GM19351 (cell line): ENCODE data around the gene BICC1.

ENCODE experiments used
- ATAC-seq: cut with Tn5 transposase; IDR thresholded peaks from one replicate; pipeline ENCODE4 v1.9.1; 2021; ENCODE audit warnings: mild to moderate bottlenecking, moderate library complexity; ENCODE audit not compliant: unreplicated experiment

The BICC1 gene

GRCh38 chr10:58740620-58741369 is 228.1 kb downstream of the BICC1 start:
- ATAC-seq: no peak

GRCh38 chr10:58741673-58742072 is 229.0 kb downstream of the BICC1 start:
- ATAC-seq: no peak

- ATAC-seq: no peak
Observed at GRCh38 chr10:58742141-58742540, 229.5 kb downstream of the BICC1 start.

GRCh38 chr10:58743466-58744115 is 230.9 kb downstream of the BICC1 start:
- no peak for ATAC-seq

- ATAC-seq: no peak
Observed at GRCh38 chr10:58746474-58747185, 234.0 kb downstream of the BICC1 start.

GRCh38 chr10:58747687-58748086 is 235.0 kb downstream of the BICC1 start:
- no peak for ATAC-seq

GRCh38 chr10:58752665-58753064 is 240.0 kb downstream of the BICC1 start:
- no peak for ATAC-seq

- ATAC-seq: no peak
Observed at GRCh38 chr10:58753425-58753824, 240.8 kb downstream of the BICC1 start.

- no peak for ATAC-seq
Observed at GRCh38 chr10:58754469-58755339, 242.0 kb downstream of the BICC1 start.

GRCh38 chr10:58755340-58755610 is 242.6 kb downstream of the BICC1 start:
- ATAC-seq: no peak

- ATAC-seq: no peak
Observed at GRCh38 chr10:58755677-58756076, 243.0 kb downstream of the BICC1 start.

GRCh38 chr10:58756130-58756719 is 243.6 kb downstream of the BICC1 start:
- ATAC-seq: no peak

GRCh38 chr10:58757352-58758065 is 244.8 kb downstream of the BICC1 start:
- ATAC-seq: peak; percentile 73

- ATAC-seq: no peak
Observed at GRCh38 chr10:58758321-58758720, 245.6 kb downstream of the BICC1 start.

- no peak for ATAC-seq
Observed at GRCh38 chr10:58764087-58764747, 251.5 kb downstream of the BICC1 start.

GRCh38 chr10:58765910-58766309 is 253.2 kb downstream of the BICC1 start:
- ATAC-seq: no peak

- ATAC-seq: no peak
Observed at GRCh38 chr10:58767652-58768051, 255.0 kb downstream of the BICC1 start.

- no peak for ATAC-seq
Observed at GRCh38 chr10:58771863-58772262, 259.2 kb downstream of the BICC1 start.

GRCh38 chr10:58772758-58773157 is 260.1 kb downstream of the BICC1 start:
- ATAC-seq: no peak

- no peak for ATAC-seq
Observed at GRCh38 chr10:58773341-58773740, 260.7 kb downstream of the BICC1 start.
